Frontal cortex (tissue), 1 donor: ENCODE data around the gene NOVA2. TPM values are rescaled to one million over a fixed set of nuclear protein-coding genes. Genes with fewer than 3 reads are reported as not detected.

Source experiments
- small RNA-seq: library from RNA; depleted of rRNA; stranded (forward); fragments of <200 nt; gene quantifications from one replicate; pipeline ENCODE3, GENCODE V24; 2014
- total RNA-seq: library from RNA; depleted of rRNA; stranded (reverse); fragments of >200 nt; gene quantifications from one replicate; pipeline ENCODE4 v1.2.3, GENCODE V29; 2014

NOVA2 gene
- total RNA-seq, 1 donor from 2014 or later, result 8.6 TPM

Small RNA genes lying within 50 kb of the gene (small RNA-seq; reads per million reads assigned to genes)
- 301 reads per million, percentile 99 among the genes with 10 or more reads in this experiment for gene MIR769

Other genes starting within 250 kb of the NOVA2 start
- gene FBXO46, start 243.0 kb downstream of the NOVA2 start, total RNA-seq, result 13.9 TPM
- gene MEIOSIN, start 240.4 kb downstream of the NOVA2 start, total RNA-seq, result not detected
- 0.82 TPM for gene SIX5, start 204.6 kb downstream of the NOVA2 start, total RNA-seq
- gene DMPK, start 191.4 kb downstream of the NOVA2 start, total RNA-seq, result 13.9 TPM
- 47.7 TPM for gene DMWD, start 181.0 kb downstream of the NOVA2 start, total RNA-seq
- gene RSPH6A, start 158.6 kb downstream of the NOVA2 start, total RNA-seq, result not detected
- gene SYMPK, start 110.7 kb downstream of the NOVA2 start, total RNA-seq, result 18.3 TPM
- not detected for gene FOXA3, start 109.5 kb downstream of the NOVA2 start, total RNA-seq
- gene IRF2BP1, start 87.7 kb downstream of the NOVA2 start, total RNA-seq, result 36.7 TPM
- 0.82 TPM for gene MYPOP, start 71.3 kb downstream of the NOVA2 start, total RNA-seq
- gene NANOS2, start 59.1 kb downstream of the NOVA2 start, total RNA-seq, result not detected
- 2.9 TPM for gene CCDC61, start 21.6 kb upstream of the NOVA2 start, total RNA-seq
- gene PGLYRP1, start 49.2 kb upstream of the NOVA2 start, total RNA-seq, result not detected
- 0.82 TPM for gene IGFL4, start 67.1 kb upstream of the NOVA2 start, total RNA-seq
- gene IGFL3, start 150.8 kb upstream of the NOVA2 start, total RNA-seq, result not detected
- 0.82 TPM for gene IGFL2, start 174.4 kb upstream of the NOVA2 start, total RNA-seq